Epidermal melanocyte (primary cell): ENCODE results near the gene NT5DC2.

Source experiments
- DNase-seq: peaks from one replicate; pipeline ENCODE4 v3.0.0; 2011; ENCODE audit warnings: low spot score; ENCODE audit not compliant: insufficient read length

NT5DC2 gene

DNA sequence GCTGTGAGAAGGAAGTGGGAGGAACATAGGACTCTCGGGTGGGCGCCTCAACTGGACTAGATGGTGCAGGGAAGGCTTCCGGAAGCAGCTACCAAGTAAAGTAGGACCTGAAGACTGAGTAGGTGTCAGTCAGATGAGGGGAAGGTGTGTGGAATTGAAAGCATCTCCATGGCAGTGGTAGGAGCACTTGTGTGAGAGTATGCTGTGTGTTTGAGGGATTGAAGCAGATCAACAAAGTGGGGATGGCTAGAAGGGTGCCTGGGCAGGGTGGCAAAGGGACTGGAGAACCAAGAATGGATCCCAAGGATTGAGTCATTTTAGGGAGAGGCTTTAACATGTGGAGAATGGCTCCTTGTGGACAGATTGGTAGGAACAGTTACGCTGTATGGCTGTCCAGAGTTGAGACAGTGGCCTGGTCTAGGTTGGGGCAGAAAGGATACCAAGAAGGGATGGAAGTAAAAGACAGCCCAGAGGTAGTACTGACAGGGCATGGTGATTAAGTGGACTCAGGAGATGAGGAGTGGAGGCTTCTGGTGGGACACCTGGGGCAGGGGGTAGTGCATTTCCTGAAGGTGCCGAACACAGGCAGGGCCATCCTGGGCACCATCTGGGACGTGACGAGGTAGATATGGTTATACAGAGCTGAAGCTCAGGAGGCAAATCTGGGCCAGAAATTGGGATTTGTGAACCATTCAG, 4.2 kb upstream of the NT5DC2 start:
- DNase-seq: no peak

DNA sequence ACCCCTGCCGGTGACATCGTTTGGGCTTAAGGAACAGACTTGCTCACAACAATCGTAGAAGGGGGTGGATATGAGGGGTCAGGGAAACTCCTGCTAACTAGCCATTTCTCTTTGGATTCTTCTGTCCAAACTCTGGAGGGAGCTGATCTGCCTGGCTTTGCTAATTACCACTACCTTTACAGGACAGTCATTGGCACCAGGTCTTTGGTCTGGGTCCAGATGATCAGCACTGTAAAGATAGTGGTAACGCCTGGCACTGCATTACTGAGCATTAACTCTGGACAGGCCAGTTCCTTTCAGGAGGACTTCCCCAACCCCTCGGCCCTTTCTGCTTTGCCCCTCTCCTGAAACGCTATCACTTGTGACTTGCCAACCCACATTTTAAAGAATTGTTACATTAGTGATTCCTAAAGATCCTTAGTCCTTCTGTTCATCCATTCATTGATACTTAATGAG, 3.5 kb upstream of the NT5DC2 start:
- DNase-seq: no peak

DNA sequence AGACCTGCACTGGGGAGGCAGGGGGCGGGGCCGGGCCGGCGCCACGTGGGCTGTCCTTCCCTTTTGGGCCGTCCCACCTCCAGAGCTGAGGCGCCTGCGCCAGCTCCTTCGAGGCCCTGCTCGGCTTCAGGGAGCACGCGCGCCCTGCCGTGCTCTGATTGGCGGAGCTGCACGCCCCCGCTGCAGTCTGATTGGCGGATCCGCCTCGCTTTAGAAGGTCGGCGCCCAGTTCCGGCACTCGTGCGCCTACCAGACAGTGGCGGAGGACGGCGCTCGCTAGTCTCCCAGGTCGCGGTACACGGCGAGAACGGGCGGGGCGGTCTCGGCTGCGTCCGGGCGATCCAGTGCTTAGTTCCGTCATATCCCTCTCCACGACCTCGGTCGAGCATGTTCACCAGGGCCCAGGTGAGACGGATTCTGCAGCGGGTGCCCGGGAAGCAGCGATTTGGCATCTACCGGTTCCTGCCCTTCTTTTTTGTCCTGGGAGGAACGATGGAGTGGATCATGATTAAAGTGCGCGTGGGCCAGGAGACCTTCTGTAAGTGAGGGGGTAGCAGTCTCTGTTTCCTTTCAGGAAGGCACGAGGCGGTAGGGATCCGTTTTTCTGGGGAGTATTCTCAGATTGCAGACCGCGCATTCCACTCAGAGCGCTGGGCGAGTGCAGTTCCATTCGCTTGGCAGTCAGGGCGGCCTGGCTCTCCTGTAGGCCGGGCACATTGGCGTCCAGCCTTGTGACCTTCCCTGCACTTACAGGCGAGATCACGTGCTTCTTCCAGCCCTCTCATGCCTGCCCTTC, 2.9 kb upstream of the NT5DC2 start, which contains the start of gene UQCC5:
UQCC5 (plus strand) TSS at position 237 of the 796 bp plus-strand sequence; CDS start at position 388, 151 bp downstream.
- DNase-seq: peak; percentile 99

DNA sequence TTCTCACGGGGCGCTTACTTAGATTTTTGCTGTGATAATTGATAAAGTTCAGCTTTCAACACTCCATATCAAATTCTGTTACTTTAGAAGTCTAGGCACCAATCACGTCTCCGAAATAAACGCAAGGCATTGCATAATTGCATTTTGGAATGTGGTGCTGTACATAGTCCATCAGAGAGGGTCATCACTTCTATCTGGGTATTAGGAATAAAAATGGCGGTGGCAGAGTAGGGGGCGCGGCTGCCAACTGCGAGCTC, 2.4 kb upstream of the NT5DC2 start:
- DNase-seq: no peak

DNA sequence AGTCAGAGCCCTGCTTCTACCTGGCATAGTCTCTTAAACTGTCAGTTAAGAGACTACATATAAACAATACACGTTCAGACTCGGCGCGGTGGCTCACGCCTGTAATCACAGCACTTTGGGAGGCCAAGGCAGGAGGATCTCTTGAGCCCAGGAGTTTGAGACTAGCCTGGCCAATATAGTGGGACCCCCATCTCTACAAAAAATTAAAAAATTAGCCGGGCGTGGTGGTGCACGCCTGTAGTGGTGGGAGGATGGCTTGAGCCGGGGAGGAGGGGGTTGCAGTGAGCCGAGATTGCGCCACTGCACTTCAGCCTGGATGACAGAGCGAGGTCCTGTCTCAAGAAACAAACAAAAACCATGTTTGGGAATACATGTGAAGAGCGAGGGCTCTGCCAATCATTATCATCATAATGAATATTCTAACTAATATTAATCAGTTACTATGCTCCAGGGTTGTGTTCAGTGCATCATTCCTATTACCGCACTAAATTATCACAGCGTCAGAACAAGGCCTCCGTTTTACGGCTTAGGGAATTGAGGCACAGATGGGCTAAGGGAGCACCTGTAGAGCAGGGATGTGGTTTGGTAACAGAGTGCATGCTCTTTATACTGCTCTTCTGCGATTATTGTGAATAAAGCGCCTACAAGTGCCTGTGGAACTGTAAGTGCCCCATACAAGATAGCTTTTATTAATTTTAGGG, 1.9 kb upstream of the NT5DC2 start:
- no peak for DNase-seq

DNA sequence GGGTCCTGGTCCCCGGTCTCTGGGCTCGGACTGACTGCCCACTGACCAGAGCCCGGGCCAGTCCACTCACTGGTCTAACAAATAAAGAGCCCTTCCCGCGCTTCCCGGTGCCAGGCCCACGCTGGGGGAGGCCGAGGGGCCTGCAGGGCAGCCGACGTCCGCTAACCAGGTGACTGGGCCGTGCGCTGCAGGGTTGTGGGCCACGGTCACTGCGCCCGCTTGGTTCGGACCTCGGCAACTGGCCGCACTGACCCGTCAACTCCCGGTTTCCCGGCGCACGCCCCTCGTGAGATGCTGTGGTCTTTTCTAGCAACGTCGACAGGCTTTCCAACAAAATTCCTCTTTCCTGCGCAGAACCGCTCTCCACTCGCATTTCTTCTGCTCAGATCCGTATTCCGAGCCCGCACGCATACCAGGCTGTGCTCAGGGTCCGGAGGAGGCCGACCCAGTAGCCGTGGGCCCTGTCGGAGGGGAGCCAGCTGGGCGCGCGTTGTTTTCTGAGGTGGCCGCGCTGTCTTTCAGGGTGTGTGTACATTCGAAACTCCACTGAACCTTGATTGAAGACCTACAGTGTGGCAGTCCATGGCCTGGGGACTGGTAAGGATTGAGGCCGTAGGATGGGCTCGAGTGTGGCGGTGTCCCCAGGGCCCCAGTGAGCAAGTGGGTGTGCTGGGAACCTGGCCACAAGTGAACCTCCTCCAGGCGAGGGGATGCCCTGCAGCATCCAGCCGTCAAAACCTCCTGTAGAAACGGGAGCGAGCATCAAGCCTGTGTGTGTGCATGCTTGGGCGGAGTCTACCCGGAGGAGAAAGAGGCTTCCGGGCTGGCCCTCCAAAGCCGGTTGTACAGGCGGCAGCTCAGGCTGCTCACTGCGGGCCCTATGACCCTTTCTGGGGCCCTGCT, 875 bp upstream of the NT5DC2 start:
- no peak for DNase-seq

DNA sequence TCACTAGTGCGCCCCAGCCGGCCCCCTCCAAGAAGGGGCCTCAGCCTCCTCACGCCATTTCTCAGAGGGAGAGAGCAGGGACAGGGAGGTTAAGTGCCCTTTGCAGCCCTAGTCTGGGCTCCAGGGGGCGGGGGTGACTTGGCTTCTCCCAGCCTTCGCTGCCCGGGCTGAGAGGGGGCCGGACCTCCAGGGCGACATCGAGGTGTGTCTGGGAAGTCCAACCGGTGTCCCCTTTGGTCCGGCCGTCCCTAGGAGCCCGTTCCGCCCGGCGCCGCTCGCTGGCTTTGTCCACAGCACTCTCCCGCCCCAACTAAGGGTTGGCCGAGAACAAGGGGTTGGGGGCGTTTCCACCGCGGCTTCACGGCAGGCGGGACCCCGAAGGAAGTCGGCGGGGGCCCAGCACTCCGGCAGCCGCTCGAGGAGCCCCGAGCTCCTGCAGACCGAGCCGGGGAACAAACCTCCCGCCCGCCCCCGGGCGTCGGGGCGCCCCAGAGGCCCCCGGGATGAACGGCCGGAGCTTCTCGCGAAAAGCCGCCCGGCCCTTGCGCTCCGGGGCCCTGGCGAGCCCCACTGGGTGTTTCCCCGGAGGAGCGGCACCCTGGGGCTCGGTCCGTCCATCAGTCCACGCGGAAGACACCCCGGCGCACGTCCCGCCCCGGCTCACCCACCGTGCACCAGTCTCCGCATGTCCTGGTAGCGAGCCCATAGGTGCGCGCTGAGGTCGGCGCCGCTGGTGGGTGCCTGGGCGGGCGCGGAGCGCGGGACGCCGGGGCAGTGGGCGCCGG, 627 bp downstream of the NT5DC2 start:
- DNase-seq: peak; percentile 27

DNA sequence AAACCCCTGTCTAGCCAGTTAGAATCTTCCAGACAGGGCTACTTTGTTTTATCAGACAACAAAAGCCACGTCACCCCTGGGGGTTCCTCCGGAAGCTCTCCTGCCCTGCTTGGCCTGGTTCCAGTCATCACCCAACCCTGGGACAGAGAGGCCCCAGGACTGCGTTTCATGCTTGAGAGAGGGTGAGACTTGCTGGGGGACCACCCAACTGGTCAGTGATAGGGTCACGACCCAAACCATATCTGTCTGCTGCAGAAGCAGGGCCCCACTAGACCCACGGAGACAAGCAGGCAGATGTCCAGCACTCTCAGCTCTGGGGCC, 1.2 kb downstream of the NT5DC2 start:
- no peak for DNase-seq

DNA sequence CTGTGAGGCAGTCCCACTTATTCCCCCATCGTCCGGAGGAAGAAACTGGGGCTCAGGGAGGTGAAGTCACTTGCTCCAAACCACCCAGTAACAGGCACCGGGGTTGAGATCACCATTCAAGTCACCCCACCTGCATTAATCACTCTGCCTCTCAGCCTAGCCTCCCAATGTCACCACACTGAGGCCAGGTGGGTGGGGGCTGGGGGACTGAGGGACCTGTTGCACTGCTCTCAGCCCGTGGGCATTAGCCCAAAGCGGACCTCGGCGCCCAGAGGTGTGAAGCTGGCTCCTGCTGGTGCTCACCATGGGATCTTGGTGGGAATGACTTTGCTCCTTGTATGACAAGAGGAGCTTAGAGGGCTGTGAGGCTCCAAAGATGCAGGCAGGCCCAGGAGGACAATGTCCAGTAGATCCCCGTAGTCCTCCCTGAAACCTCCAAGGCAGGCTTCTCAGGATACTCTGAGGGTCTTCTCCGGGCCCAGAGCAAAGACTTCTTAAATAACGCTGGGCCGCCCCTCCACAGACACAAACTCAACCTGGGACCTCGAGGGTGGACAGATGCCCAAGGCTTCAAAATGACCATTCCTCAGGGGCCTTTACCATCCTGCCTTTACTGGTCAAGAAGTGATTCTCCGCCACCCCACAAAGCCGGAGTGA, 1.7 kb downstream of the NT5DC2 start:
- no peak for DNase-seq

DNA sequence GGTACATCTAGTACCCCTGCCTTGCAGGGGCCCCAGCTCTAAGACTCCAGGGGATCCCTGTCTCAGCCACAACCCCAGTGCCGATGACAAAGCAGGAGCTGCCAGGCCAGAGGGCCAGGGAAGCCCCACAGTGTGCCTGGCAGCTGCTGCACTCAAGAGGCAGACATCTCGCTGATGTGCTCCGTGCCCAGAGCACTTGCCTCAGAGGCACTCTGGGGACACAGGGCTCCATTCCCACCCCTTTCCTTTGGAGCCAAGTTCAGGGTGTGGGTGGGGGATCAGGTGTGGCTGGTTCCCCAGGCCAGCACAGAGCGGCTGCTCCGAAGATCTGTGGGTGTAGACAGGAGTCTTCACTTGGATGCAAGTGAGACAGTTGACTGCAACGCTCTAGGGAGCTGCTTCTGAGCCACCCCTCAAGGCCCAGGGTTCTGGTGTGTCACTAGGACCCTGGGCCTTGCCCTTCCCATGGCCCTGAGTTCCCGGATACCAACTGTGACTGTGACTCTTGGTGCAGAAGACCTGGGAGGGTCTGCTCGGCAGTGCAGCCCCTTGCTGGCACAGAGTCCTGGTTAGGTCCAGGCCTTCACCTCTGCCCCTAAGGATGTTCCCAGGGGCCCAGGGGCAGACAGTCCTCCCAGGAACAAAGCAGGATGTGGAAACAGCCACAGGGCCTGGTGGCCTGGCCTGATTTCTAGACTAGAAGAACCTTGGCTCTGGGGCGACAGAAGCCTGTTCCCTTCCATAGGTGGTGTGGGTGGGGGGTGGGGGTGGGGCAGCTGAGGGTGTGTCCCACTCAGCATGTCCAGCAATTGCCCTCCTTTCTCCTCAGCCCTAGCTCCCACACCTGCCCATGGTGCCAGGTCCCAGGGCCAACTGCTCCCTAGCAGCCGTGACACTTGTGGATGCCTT, 2.5 kb downstream of the NT5DC2 start:
- no peak for DNase-seq

DNA sequence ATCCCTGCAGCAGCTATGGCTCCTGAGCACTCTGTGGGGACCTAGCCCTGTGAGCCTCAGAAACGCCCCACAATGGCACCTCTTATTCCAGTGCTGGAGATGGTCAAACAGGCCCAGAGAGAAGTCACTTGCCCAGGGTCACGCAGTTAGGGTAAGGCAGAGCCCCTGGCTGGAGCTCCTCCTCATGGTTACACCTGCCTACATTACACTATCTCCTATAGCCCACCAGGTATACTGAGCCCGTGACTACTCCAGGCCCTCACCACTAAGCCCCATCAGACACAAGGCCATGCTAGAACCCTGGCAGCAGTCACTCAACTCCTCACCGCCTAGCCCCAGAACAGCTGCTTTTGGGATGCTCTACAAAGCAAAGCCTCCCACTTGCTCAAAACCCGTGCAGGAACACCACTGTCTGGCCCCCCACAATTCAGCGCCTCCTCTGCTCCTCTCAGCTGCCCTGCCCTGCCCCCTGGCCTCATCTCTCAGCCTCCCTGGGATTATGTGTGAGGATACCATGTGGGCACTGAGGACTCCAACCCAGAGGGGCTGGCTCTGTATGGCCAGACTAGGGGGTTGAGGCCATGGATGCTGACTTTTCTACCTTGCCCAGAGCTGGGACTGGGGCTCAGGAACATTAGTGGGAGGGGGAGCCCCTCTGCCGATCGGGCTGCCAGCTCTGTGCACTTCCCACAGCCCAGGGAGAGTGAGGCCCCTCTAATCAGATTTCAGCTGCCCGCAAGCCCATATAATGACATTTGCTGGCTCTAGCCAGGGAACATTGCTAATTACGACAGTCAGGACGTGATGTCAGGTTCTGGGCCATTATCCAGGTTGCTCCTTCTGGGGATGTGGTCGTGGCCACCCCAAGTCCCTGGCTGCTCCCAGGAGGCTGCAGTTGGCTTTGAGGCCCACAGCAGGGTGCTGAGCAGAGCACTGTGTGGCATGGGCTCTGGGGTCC, 4.0 kb downstream of the NT5DC2 start:
- peak; percentile 11 for DNase-seq

DNA sequence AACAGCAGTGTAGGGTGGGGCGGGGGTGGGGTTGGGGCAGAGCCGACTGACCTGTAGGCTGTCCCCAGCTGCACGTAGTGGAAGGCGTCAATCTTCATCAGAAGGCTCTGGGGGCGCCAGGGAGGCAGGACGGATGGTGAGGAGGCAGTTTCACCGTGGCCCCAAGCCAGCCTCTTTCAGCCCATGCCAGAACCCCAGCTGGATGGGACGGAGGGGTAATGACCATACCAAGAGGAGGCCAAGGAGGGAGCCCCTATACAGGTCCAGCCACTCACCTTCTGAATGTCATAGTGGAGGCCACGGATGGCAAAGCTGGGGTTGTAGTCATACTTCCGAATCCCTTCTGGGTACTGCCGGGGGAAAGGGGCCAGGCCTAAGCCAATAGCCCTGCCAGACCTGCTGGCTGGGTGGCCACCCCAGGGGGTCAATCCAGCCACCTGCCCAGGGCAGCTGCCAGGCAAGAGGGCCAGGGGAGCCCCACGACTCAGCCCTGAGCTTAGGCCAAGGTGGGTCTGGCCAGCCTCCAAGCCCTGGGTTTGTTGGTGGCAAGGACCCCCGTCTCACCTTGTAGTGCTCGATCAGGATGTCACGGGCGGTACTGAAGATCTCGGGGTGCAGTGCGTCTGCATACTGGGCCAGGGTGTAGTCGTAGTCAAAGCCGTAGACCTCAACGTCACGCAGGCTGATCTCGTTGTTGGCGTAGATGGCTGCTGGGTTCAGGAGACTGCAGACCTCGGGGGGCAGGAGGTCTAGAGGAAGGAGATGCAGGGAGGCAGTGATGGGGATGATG, 4.9 kb downstream of the NT5DC2 start:
- peak; percentile 11 for DNase-seq

DNA sequence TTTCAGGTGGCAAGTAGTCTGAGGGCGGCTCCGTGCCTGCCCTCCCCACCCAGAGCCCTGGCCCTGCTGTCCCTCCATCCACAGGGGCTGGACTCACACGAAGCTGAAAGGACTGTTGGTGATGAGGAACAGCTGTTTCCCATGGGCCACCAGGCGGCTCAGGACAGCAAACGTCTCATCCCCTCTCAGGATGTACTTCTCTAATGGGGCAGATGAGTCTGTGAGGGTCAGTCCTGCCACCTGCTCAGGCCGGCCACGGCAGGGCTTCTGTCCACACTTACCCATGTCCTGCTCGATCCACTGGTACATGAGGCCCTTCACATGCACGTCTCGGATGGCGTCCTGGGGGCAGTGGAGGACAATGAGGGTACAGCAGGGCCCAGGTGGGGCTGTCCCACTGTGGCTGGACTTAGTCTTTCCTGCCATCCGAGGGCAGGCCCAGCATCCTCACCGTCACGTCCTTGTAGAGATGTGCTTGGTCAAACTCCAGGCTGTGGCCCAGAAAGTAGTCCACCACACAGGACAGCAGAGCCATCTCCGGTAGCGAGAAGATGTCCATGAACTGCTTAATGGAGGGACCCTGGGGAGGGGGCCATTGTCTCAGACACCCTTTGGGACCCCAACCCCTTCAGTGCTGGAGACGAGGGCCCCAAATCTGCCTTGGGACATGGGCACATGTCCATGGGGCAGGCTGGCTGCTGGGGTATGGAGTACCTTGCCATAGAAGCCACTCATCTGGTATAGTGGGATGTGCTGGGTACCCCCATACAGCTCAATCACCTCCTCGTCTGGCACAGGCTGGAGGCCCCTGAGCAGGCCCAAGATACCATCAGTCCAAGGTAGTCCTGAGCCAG, 5.7 kb downstream of the NT5DC2 start:
- DNase-seq: peak; percentile 9

DNA sequence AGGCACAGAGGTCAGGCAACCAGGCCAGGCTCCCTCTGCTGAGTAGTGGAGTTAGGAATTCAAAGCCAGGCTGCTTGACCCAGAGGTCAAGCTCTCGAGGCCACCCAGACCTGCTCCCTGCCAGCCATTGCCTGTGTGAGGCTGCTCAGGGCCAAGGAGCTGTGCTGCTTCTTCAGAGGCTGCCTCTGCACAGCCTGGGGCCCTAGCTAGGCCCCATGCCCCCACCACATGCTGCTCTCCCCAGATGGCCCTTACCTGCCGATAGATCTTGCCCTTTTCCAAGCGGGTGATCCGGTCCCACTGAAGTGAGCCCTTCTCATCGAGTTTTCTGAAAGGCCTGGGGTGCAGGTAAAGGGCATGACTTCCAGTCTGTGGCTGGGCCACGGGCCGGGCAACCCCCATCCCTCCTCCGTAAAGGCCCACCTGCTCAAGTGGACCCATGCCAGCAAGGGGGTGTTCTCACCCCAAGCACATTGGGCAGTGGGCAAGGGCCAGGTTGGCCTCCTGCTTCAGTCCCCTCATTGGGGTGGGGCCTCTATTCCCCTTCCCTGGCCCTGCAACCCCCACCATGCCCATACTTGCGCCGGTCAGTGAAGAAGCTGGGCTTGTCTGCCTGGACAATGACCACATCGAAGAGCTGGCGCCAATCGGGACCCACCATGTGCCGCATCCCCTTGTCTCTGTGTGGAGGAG, 6.5 kb downstream of the NT5DC2 start:
- peak; percentile 10 for DNase-seq

DNA sequence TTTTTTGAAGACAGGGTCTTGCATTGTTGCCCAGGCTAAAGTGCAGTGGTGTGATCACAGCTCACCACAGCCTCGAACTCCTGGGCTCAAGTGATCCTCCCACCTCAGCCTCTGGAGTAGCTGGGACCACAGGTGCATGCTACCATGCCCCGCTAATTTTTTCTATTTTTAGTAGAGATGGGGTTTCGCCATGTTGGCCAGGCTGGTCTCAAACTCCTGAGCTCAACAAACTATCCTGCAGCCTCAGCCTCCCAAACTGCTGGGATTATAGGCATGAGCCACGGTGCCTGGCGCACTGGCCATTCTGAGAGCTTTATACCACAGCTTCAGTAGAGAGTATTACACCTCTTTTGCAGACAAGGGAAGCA, 7.0 kb downstream of the NT5DC2 start:
- DNase-seq: peak; percentile 10
